ENCODE measurements around the gene SHISA7.
"Not testable (repeated sequence)": the region's sequence is repeated elsewhere in the genome, so short reads cannot be mapped to it uniquely, and the experiment has no call there.

SHISA7 gene

DNA sequence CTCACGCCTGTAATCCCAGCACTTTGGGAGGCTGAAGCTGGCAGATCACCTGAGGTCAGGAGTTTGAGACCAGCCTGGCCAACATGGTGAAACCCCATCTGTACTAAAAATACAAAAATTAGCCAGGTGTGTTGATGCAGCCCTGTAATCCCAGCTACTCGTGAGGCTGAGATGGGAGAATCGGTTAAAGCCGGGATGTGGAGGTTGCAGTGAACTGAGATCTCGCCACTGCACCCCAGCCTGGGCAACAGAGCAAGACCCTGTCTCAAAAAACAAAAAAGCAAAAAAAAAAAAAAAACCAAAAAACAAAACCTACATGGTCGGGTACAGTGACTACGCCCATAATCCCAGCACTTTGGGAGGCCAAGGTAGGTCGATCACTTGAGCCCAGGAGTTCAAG lies 33.9 kb downstream of the SHISA7 start:
- not testable (repeated sequence) for DNase-seq

GRCh38 chr19:55408533-55408872 lies 34.6 kb downstream of the SHISA7 start:
- no peak for DNase-seq

- DNase-seq = peak; percentile 98
Measured at GRCh38 chr19:55407800-55408532, 35.1 kb downstream of the SHISA7 start.

DNA sequence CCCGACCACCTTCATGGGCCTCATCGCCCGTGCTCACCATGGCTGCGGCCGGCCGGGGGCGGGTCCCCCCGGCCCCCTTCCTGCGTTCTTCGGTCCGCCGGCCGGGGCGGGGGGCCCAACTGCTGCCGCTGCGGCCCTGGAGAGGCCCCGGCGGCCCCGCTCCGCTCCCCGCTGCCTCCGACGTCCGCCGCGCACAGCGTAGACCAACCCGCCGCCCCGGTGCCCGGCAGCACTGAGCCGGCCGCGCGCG lies 35.6 kb downstream of the SHISA7 start, which contains the start of gene UBE2S:
UBE2S (minus strand) TSS at position 239 of the 250 bp plus-strand sequence; CDS start at position 40, 199 bp downstream.
- DNase-seq = not testable (repeated sequence)

- DNase-seq = peak in 1 of 2 donors; percentile 20
Measured at GRCh38 chr19:55406826-55407549, 36.1 kb downstream of the SHISA7 start.

GRCh38 chr19:55406091-55406825 lies 36.8 kb downstream of the SHISA7 start:
- no peak for DNase-seq

DNA sequence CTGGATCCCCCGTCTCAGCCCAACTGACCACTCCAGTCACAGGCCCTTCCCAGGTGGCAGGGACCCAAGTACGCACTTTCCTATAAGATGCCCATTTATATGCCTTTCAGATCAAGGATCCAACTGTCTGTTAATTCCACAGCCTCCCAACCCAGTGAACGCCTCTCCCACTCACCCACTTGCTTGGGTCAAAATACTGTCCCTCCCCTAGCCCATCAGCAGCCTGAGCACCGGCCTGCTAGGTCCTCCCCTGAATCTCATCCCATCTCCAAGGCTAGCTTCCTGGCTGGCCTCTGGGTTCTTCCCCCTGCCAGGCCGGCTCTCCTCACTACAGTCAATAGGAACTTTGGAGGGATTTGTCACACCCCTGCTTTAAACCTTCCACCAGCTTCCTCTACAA lies 37.5 kb downstream of the SHISA7 start:
- DNase-seq = no peak

GRCh38 chr19:55402509-55402908 lies 40.6 kb downstream of the SHISA7 start:
- DNase-seq = no peak

GRCh38 chr19:55401390-55401789 lies 41.7 kb downstream of the SHISA7 start:
- DNase-seq = not testable (repeated sequence)

DNA sequence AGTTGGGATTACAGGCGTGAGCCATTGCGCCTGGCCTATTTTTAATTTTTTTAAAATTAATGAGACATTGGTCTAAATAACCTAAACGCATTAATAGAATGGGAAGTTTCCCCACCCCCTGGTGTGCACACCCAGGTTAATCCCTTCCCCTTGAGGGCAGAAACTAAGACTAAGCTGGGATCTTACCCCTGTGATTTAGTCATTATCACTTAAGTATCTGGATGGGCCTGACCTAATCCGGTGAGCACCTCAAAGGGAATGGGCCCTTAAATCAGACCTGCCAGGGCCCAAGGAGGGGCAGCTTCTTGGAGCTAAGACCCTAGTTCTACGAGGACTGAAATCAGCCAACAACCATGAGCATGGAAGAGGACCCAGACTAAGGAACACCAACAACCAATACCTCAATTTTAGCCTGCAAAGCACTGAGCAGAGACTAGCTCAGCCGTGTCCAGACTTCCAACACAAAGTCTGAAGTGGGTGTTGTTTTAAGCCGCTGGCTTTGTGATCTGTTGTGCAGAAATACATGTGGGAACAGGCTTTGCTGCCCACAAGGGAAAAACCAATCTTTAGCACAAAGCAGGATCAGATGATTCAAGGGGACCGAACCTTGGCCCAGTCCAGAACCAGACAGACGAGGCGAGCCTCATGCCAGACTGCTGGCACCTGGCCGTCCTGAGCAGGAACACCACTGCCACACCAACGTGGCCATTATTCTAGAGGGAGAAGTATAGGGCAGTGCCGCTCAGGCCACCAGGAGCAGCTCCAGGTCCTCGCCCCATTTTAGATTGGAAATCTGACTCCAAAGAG lies 42.6 kb downstream of the SHISA7 start:
- DNase-seq = no peak

DNA sequence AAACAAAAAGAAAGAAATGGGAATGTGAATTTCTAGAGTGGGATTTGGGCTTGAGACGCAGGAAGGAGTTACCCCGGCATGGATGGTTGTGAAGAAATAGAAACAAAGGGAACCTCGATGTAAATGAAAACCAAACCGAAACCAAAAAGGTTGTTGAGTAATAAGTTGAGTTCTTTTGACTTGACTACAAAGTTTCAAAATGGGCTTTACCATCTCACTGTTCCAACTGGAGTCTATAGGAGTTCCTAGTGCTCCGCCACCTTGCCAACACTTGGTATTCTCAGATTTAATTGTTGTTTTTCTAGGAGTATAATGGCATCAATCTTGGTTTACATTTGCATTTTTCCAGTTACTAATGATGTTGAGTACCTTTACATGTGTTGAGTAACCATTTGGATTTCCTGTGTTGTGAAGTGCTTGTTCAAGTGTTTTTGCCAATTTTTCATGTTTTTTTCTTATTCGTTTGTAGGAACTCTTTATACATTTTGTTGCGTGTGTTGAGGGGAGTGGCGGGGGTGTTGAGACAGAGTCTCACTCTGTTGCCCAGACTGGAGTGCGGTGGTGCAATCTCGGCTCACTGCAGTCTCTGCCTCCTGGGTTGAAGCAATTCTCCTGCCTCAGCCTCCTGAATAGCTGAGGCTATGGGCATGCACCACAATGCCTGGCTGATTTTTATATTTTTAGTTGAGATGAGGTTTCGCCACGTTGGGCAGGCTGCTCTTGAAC lies 44.7 kb downstream of the SHISA7 start:
- peak; percentile 70 to 86 for DNase-seq

GRCh38 chr19:55392820-55393761 lies 50.0 kb downstream of the SHISA7 start:
- no peak for DNase-seq

GRCh38 chr19:55391702-55392615 lies 51.1 kb downstream of the SHISA7 start:
- DNase-seq = no peak

DNA sequence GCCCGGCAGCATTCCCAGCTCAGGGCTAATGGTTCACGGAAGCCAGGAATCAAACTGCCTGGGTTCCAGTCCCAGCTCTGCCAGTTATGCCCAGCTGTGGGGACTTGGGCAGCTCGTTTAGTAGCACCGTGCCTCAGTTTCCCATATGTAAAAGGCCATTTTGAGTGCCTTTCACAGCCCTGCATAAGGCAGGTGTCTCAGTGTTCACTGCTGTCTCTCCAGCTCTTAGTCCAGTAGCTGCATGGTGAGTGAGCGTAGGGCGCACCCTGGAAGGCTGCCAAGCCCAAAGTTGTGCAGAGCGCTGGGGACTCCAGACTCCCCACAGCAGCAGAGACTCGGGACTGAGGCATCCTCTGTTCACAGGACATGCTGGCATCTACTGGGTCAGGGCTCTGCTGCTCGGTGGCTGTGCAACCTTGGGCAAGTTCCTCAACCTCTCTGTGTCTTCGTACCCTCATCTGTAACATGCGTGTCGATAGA lies 51.9 kb downstream of the SHISA7 start:
- no peak for DNase-seq

DNA sequence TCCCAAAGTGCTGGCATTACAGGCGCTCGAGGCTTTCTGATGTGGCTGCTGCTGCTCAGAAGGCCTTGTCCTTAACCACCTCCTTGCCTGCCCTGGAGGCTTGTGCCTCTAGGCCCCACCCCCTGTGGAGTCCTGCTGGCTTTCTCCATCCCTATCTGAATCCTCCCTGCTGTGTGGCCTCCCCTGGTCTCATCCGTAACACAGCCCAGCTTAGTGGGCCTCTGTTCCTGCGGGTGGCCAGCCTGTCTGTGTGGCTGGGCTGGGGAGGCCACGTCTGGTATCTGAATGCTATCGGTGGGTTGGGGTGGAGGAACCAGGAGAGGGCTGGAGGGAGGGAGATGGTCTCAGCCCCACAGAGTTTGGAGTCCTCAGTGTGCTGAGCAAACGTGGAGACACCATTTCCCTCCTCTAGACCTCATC lies 52.6 kb downstream of the SHISA7 start:
- DNase-seq = no peak

DNA sequence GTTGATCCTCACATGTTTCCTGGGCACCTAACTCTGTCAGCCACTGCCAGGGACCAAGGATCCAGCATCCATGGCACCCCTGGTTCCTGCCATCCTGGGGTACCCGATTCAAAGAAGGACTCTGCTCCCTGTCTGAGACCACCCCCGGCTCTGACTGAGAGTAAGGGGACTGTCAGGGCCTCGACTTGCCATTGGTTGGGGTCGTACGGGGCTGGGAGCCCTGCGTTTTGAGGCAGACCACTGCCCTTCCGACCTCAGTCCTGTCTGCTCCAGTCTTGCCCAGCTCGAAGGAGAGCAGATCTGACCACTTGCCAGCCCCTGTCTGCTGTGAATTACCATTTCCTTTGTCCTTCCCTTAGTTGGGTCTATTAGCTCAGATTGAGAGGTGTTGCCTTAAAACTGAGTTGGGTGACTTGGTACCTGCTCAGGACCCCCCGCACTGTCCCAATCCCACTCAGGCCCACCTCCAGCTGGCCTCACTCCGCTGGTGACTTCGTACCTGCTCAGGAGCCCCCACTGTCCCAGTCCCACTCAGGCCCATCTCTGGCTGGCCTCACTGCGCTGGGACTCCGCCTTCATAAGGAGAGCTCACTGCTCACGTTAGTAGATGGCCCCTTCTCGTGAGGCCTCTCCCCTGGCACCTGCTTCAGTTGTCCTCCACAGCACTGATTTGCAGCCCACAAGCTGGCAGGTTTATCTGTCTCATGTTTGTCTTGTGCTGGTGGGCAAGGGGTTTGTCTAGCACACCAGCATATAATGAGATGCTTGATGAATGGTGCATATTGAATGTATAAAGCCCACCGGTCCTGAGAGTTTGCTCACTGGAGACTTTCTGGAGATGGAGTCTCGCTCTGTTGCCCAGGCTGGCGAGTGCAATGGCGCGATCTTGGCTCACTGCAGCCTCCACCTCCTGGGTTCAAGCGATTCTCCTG lies 53.4 kb downstream of the SHISA7 start:
- DNase-seq = no peak

DNA sequence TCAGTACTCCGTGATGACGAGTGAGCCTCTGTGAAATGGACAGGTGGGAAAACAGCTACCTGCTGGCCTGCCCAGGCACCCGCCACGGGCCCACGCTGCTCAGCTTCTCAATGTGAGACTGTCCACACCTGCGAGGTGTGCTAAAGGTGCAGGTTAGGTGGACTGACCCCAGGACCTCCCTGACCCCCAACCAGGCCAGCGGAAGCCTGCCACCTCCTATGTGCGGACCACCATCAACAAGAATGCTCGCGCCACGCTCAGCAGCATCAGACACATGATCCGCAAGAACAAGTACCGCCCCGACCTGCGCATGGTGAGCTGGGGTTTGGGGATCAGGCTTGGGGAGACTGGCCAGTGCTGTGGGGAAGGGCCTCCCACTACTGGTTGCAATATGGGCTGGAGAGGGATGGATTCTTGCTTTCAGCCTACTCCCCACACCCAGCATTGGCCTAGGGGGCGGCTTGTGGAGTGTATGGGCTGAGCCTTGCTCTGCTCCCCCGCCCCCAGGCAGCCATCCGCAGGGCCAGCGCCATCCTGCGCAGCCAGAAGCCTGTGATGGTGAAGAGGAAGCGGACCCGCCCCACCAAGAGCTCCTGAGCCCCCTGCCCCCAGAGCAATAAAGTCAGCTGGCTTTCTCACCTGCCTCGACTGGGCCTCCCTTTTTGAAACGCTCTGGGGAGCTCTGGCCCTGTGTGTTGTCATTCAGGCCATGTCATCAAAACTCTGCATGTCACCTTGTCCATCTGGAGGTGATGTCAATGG lies 55.2 kb downstream of the SHISA7 start:
- no peak for DNase-seq

DNA sequence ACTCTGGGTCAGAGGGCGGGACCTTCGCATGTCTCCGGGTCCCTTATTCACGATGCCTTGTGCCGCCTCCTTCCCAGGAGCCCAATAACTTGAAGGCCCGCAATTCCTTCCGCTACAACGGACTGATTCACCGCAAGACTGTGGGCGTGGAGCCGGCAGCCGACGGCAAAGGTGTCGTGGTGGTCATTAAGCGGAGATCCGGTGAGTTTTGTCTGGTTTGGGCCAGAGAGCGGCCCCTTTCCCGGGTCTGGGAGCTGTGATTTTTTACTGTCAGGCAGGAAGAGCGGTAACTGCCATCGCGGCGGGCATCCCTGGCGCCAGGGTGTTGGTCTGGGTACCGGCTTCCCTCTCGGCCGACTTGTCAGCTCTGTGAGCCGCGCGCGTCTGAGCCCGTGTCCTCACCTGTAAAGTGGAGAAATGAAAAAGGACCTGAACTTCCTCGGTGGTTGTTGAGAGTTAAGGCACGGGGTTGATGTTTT lies 56.6 kb downstream of the SHISA7 start:
- peak in 1 of 2 donors; percentile 10 for DNase-seq

Data from inflammatory macrophage treated with lipopolysaccharide for 1 hour (primary cell).